Stomach (tissue), 4 donors: Measurements from ENCODE around the gene ERLIN1.

Experiments
- CTCF ChIP-seq, 7 experiments: fragments of 450-650 bp in 4 of 7; fragments of 200-600 bp in 3 of 7; sonication (generic) in 3 of 7; IDR thresholded peaks; one replicate each; pipeline ENCODE4 v1.5.1; 2016 to 2019; ENCODE audit warnings: antibody characterized with exemption in 7 of 7, control low read depth in 2 of 7, mild to moderate bottlenecking in 1 of 7
- EP300 ChIP-seq: sonication (generic); formaldehyde crosslinking; IDR thresholded peaks from one replicate; pipeline ENCODE4 v1.6.1; 2017; ENCODE audit warnings: antibody characterized with exemption
- POLR2A ChIP-seq, 4 donors: fragments of 450-650 bp; IDR thresholded peaks; one replicate each; pipeline ENCODE4 v1.6.1; 2016; ENCODE audit warnings: antibody characterized with exemption in 4 of 4, control low read depth in 2 of 4, mild to moderate bottlenecking in 1 of 4, moderate library complexity in 1 of 4
- POLR2AphosphoS5 ChIP-seq, 3 donors: sonication (generic); formaldehyde crosslinking; IDR thresholded peaks; one replicate each; pipeline ENCODE4 v1.6.1; 2016; ENCODE audit warnings: antibody characterized with exemption in 3 of 3

GRCh38 chr10:100182281-100182680 lies 3.5 kb downstream of the ERLIN1 start:
- TF ChIP-seq POLR2AphosphoS5 (IDR thresholded peaks at IDR 0.05) (no peak), CTCF (IDR thresholded peaks at IDR 0.05) (no peak), POLR2A (IDR thresholded peaks at IDR 0.05) (no peak), EP300 (no peak)
